ENCODE data around the gene GALNTL6. TPM values are rescaled to one million over a fixed set of nuclear protein-coding genes. Genes with fewer than 3 reads are reported as not detected.

The GALNTL6 gene
- total RNA-seq, 1 experiment from 2014 or later: not detected

GRCh38 chr4:172651961-172652360, 838.8 kb downstream of the GALNTL6 start:
- DNase-seq: no peak
- Histone ChIP-seq H3K79me2 (ENCODE audit: low read depth) (no peaks in the 10 kb centered on the region), H3K9me3 (ENCODE audit: insufficient read depth, low read depth) (no peaks in the 10 kb centered on the region), H3K27ac (no peak overlapping the region), H3K4me3 (no peak overlapping the region), H3K9me2 (ENCODE audit: insufficient read depth) (no peaks in the 10 kb centered on the region), H3K4me2 (no peak overlapping the region), H3K36me3 (ENCODE audit: low read depth) (no peaks in the 10 kb centered on the region), H4K20me1 (ENCODE audit: insufficient read depth) (no peaks in the 10 kb centered on the region), H3K4me1 (replicated peaks; ENCODE audit: insufficient read depth) (no peaks in the 10 kb centered on the region), H3K27me3 (ENCODE audit: insufficient read depth, low read depth) (no peaks in the 10 kb centered on the region), H2AFZ (no peak overlapping the region), H3F3A (ENCODE audit: insufficient read depth, low read depth) (no peaks in the 10 kb centered on the region)
- BruUV-seq (replicated peaks): no TSS peak
- TF ChIP-seq EZH2 (IDR thresholded peaks at IDR 0.05; ENCODE audit: low read depth) (no peak), CTCF (conservative IDR thresholded peaks at IDR 0.05) (no peak)
- ChIA-PET POLR2A (ENCODE audit: unreplicated experiment) (interaction anchor here (0.5 kb wide), 1 partner anchor 36 kb away, joined by 3 read pairs; no protein-coding TSS in a partner anchor), CTCF (no interaction called here)
- intact Hi-C loops (cut with micrococcal nuclease; ENCODE audit: unreplicated experiment): no loop called here

DNA sequence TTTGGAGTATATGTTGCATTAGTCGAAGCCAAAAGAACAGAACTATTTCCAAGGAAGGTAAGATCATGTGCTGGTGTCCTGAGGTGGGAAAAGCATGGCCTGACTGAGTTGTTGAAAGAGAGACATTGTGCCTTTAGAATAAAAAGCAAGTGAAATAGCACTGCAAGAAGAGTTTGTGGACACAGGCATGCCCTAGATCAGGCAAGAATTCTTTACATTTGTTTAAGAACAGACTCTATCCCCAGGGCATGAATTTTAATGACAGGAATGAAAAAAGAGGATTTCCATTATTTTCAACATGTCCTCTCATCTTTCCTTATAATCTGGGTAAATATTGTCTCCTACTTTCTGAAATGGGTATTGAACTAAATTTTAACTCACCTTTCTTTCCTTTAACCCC, 839.2 kb downstream of the GALNTL6 start:
- intact Hi-C loops (cut with micrococcal nuclease; ENCODE audit: unreplicated experiment): no loop called here
- Histone ChIP-seq H3K36me3 (ENCODE audit: low read depth) (no peaks in the 10 kb centered on the region), H4K20me1 (ENCODE audit: insufficient read depth) (no peaks in the 10 kb centered on the region), H3K4me1 (replicated peaks; ENCODE audit: insufficient read depth) (no peaks in the 10 kb centered on the region), H3K27ac (no peak overlapping the region), H3K4me2 (no peak overlapping the region), H3K79me2 (ENCODE audit: low read depth) (no peaks in the 10 kb centered on the region), H2AFZ (no peak overlapping the region), H3K9me2 (ENCODE audit: insufficient read depth) (no peaks in the 10 kb centered on the region), H3K4me3 (no peak overlapping the region), H3F3A (ENCODE audit: insufficient read depth, low read depth) (no peaks in the 10 kb centered on the region), H3K27me3 (ENCODE audit: insufficient read depth, low read depth) (no peaks in the 10 kb centered on the region), H3K9me3 (ENCODE audit: insufficient read depth, low read depth) (no peaks in the 10 kb centered on the region)
- TF ChIP-seq CTCF (conservative IDR thresholded peaks at IDR 0.05) (no peak), EZH2 (IDR thresholded peaks at IDR 0.05; ENCODE audit: low read depth) (no peak)
- no peak for DNase-seq
- CTCF ChIA-PET: no interaction called here
- POLR2A ChIA-PET (ENCODE audit: unreplicated experiment): no interaction called here
- no TSS peak for BruUV-seq (replicated peaks)

DNA sequence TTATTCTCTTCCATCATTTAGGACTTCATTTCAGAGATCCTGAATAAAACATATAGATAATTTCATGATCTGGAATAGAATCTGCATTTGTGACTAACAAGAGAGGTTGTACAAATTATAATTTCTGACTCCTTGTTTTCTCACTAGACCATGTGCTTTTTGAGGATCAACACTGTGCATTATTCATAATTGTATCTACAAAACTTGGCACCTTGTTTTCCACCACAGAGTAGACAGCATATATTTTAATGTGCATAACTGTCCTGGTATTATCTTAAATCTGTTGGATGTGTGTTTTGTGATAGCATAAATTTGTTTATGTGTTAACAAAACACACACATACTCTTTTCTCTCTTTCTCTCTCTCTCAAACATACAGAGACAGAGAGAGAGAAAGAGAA, 840.5 kb downstream of the GALNTL6 start:
- Histone ChIP-seq H3K4me3 (no peak overlapping the region), H3F3A (ENCODE audit: insufficient read depth, low read depth) (no peaks in the 10 kb centered on the region), H3K27me3 (ENCODE audit: insufficient read depth, low read depth) (no peaks in the 10 kb centered on the region), H3K79me2 (ENCODE audit: low read depth) (no peaks in the 10 kb centered on the region), H4K20me1 (ENCODE audit: insufficient read depth) (no peaks in the 10 kb centered on the region), H3K9me3 (ENCODE audit: insufficient read depth, low read depth) (no peaks in the 10 kb centered on the region), H3K4me1 (replicated peaks; ENCODE audit: insufficient read depth) (no peaks in the 10 kb centered on the region), H3K36me3 (ENCODE audit: low read depth) (no peaks in the 10 kb centered on the region), H3K9me2 (ENCODE audit: insufficient read depth) (no peaks in the 10 kb centered on the region), H3K27ac (no peak overlapping the region), H3K4me2 (no peak overlapping the region), H2AFZ (no peak overlapping the region)
- CTCF ChIA-PET: no interaction called here
- no TSS peak for BruUV-seq (replicated peaks)
- intact Hi-C loops (cut with micrococcal nuclease; ENCODE audit: unreplicated experiment): no loop called here
- no peak for DNase-seq
- POLR2A ChIA-PET (ENCODE audit: unreplicated experiment): no interaction called here
- TF ChIP-seq CTCF (conservative IDR thresholded peaks at IDR 0.05) (no peak), EZH2 (IDR thresholded peaks at IDR 0.05; ENCODE audit: low read depth) (no peak)
